Measurements from ENCODE around the gene PCTP.

- no peak for TF ChIP-seq POLR2A (IDR thresholded peaks at IDR 0.05)
- TF ChIP-seq CTCF (IDR thresholded peaks at IDR 0.05), result no peak
Observed at GRCh38 chr17:55820675-55821074, 69.8 kb downstream of the PCTP start.

All from vagina (tissue), 2 donors.